HEK293 (cell line): Measurements from ENCODE around the gene SPATA1.
A peak's percentile ranks its signal among the peaks of the same experiment; 100 is the strongest.

Source experiments
- BCL11A ChIP-seq: fragments of 450-650 bp; formaldehyde crosslinking; IDR thresholded peaks from 2 replicates; pipeline ENCODE4 v1.5.1; 2016; ENCODE audit warnings: low read depth, missing biosample characterization, missing genetic modification characterization
- BCL11B ChIP-seq: fragments of 450-650 bp; formaldehyde crosslinking; IDR thresholded peaks from 2 replicates; pipeline ENCODE4 v1.5.1; 2016; ENCODE audit warnings: low read depth, missing biosample characterization, missing genetic modification characterization
- FEZF1 ChIP-seq: fragments of 450-650 bp; formaldehyde crosslinking; IDR thresholded peaks from 2 replicates; pipeline ENCODE4 v1.5.1; 2016; ENCODE audit warnings: missing biosample characterization, missing genetic modification characterization
- GLI2 ChIP-seq: fragments of 450-650 bp; formaldehyde crosslinking; IDR thresholded peaks from 2 replicates; pipeline ENCODE4; 2017; ENCODE audit warnings: missing biosample characterization, missing genetic modification characterization, low read depth, borderline replicate concordance
- GLIS1 ChIP-seq: fragments of 450-650 bp; formaldehyde crosslinking; IDR thresholded peaks from 2 replicates; pipeline ENCODE4 v1.5.1; 2016; ENCODE audit warnings: missing biosample characterization, missing genetic modification characterization
- IKZF3 ChIP-seq: fragments of 450-650 bp; IDR thresholded peaks from 2 replicates; pipeline ENCODE4 v1.5.0; 2018; ENCODE audit warnings: missing biosample characterization, mild to moderate bottlenecking, missing genetic modification characterization, moderate library complexity
- KLF16 ChIP-seq: fragments of 450-650 bp; formaldehyde crosslinking; IDR thresholded peaks from 2 replicates; pipeline ENCODE4 v1.5.1; 2017; ENCODE audit warnings: missing biosample characterization, missing genetic modification characterization
- REPIN1 ChIP-seq: fragments of 450-650 bp; formaldehyde crosslinking; IDR thresholded peaks from 2 replicates; pipeline ENCODE4 v1.5.1; 2017; ENCODE audit warnings: missing biosample characterization, missing genetic modification characterization, low read depth
- ZBTB17 ChIP-seq: fragments of 450-650 bp; formaldehyde crosslinking; IDR thresholded peaks from 2 replicates; pipeline ENCODE4 v1.5.1; 2016; ENCODE audit warnings: missing biosample characterization, missing genetic modification characterization
- ZBTB20 ChIP-seq: fragments of 450-650 bp; formaldehyde crosslinking; IDR thresholded peaks from 2 replicates; pipeline ENCODE4 v1.5.1; 2016; ENCODE audit warnings: missing biosample characterization, missing genetic modification characterization
- ZBTB8A ChIP-seq: fragments of 450-650 bp; formaldehyde crosslinking; IDR thresholded peaks from 2 replicates; pipeline ENCODE4 v1.5.1; 2016; ENCODE audit warnings: missing biosample characterization, missing genetic modification characterization
- ZIC2 ChIP-seq: fragments of 450-650 bp; formaldehyde crosslinking; IDR thresholded peaks from 2 replicates; pipeline ENCODE4 v1.5.1; 2016; ENCODE audit warnings: missing biosample characterization, missing genetic modification characterization
- ZNF132 ChIP-seq: fragments of 450-650 bp; formaldehyde crosslinking; IDR thresholded peaks from 2 replicates; pipeline ENCODE4 v1.5.1; 2017; ENCODE audit warnings: missing biosample characterization, missing genetic modification characterization, borderline replicate concordance
- ZNF133 ChIP-seq: fragments of 450-650 bp; formaldehyde crosslinking; IDR thresholded peaks from 2 replicates; pipeline ENCODE4 v1.5.1; 2016; ENCODE audit warnings: missing biosample characterization, missing genetic modification characterization
- ZNF2 ChIP-seq: fragments of 450-650 bp; formaldehyde crosslinking; IDR thresholded peaks from 2 replicates; pipeline ENCODE4 v1.5.1; 2016; ENCODE audit warnings: missing biosample characterization, missing genetic modification characterization
- ZNF221 ChIP-seq: fragments of 450-650 bp; formaldehyde crosslinking; IDR thresholded peaks from 2 replicates; pipeline ENCODE4 v1.5.1; 2017; ENCODE audit warnings: missing biosample characterization, missing genetic modification characterization, borderline replicate concordance
- ZNF292 ChIP-seq: fragments of 450-650 bp; formaldehyde crosslinking; IDR thresholded peaks from 2 replicates; pipeline ENCODE4 v1.5.1; 2016; ENCODE audit warnings: low read depth, missing biosample characterization, missing genetic modification characterization, borderline replicate concordance
- ZNF302 ChIP-seq: fragments of 450-650 bp; formaldehyde crosslinking; IDR thresholded peaks from 2 replicates; pipeline ENCODE4 v1.5.1; 2016; ENCODE audit warnings: missing biosample characterization, missing genetic modification characterization, low read depth
- ZNF350 ChIP-seq: fragments of 450-650 bp; formaldehyde crosslinking; IDR thresholded peaks from 2 replicates; pipeline ENCODE4 v1.5.0; 2017; ENCODE audit warnings: missing biosample characterization, mild to moderate bottlenecking, missing genetic modification characterization
- ZNF404 ChIP-seq: fragments of 450-650 bp; formaldehyde crosslinking; IDR thresholded peaks from 2 replicates; pipeline ENCODE4 v1.5.1; 2017; ENCODE audit warnings: missing biosample characterization, missing genetic modification characterization
- ZNF416 ChIP-seq: fragments of 450-650 bp; formaldehyde crosslinking; IDR thresholded peaks from 2 replicates; pipeline ENCODE4 v1.5.1; 2016; ENCODE audit warnings: missing biosample characterization, missing genetic modification characterization
- ZNF433 ChIP-seq: fragments of 450-650 bp; formaldehyde crosslinking; IDR thresholded peaks from 2 replicates; pipeline ENCODE4 v1.5.1; 2016; ENCODE audit warnings: missing biosample characterization, missing genetic modification characterization, low read depth
- ZNF514 ChIP-seq: fragments of 450-650 bp; formaldehyde crosslinking; IDR thresholded peaks from 2 replicates; pipeline ENCODE4 v1.5.1; 2016; ENCODE audit warnings: missing biosample characterization, missing genetic modification characterization
- ZNF549 ChIP-seq: fragments of 450-650 bp; IDR thresholded peaks from 2 replicates; pipeline ENCODE4 v1.5.1; 2018; ENCODE audit warnings: missing biosample characterization, missing genetic modification characterization, mild to moderate bottlenecking, inconsistent platforms, moderate library complexity
- ZNF555 ChIP-seq: fragments of 450-650 bp; formaldehyde crosslinking; conservative IDR thresholded peaks from 2 replicates; pipeline ENCODE4 v1.5.1; 2017; ENCODE audit warnings: missing biosample characterization, mild to moderate bottlenecking, missing genetic modification characterization, inconsistent platforms
- ZNF585B ChIP-seq: fragments of 450-650 bp; formaldehyde crosslinking; IDR thresholded peaks from 2 replicates; pipeline ENCODE4 v1.5.1; 2016; ENCODE audit warnings: missing biosample characterization, missing genetic modification characterization
- ZNF621 ChIP-seq: fragments of 450-650 bp; formaldehyde crosslinking; IDR thresholded peaks from 2 replicates; pipeline ENCODE4 v1.5.1; 2017; ENCODE audit warnings: missing biosample characterization, missing genetic modification characterization
- ZNF626 ChIP-seq: fragments of 450-650 bp; sonication (Bioruptor Pico); formaldehyde crosslinking; IDR thresholded peaks from 2 replicates; pipeline ENCODE4 v1.5.1; 2018; ENCODE audit warnings: missing biosample characterization, missing genetic modification characterization, inconsistent platforms
- ZNF664 ChIP-seq: fragments of 450-650 bp; formaldehyde crosslinking; IDR thresholded peaks from 2 replicates; pipeline ENCODE4 v1.5.1; 2016; ENCODE audit warnings: missing biosample characterization, missing genetic modification characterization
- ZNF785 ChIP-seq: fragments of 450-650 bp; formaldehyde crosslinking; IDR thresholded peaks from 2 replicates; pipeline ENCODE4 v1.5.1; 2016; ENCODE audit warnings: missing biosample characterization, missing genetic modification characterization
- ZNF843 ChIP-seq: fragments of 450-650 bp; formaldehyde crosslinking; IDR thresholded peaks from 2 replicates; pipeline ENCODE4 v1.5.1; 2016; ENCODE audit warnings: missing biosample characterization, missing genetic modification characterization
- TF ChIP-seq, protein P1 (sequence below): fragments of 450-650 bp; formaldehyde crosslinking; IDR thresholded peaks from 2 replicates; pipeline ENCODE4 v1.5.1; 2016; ENCODE audit warnings: missing biosample characterization, missing genetic modification characterization
- TF ChIP-seq, protein P2 (sequence below): fragments of 450-650 bp; formaldehyde crosslinking; IDR thresholded peaks from 2 replicates; pipeline ENCODE4 v1.5.1; 2016; ENCODE audit warnings: missing biosample characterization, missing genetic modification characterization
- TF ChIP-seq, protein P3 (sequence below): fragments of 450-650 bp; formaldehyde crosslinking; IDR thresholded peaks from 2 replicates; pipeline ENCODE4 v1.5.0; 2017; ENCODE audit warnings: missing biosample characterization, missing genetic modification characterization, borderline replicate concordance
- TF ChIP-seq, protein P4 (sequence below): fragments of 450-650 bp; formaldehyde crosslinking; IDR thresholded peaks from 2 replicates; pipeline ENCODE4 v1.5.1; 2016; ENCODE audit warnings: missing biosample characterization, missing genetic modification characterization

Gene SPATA1

DNA sequence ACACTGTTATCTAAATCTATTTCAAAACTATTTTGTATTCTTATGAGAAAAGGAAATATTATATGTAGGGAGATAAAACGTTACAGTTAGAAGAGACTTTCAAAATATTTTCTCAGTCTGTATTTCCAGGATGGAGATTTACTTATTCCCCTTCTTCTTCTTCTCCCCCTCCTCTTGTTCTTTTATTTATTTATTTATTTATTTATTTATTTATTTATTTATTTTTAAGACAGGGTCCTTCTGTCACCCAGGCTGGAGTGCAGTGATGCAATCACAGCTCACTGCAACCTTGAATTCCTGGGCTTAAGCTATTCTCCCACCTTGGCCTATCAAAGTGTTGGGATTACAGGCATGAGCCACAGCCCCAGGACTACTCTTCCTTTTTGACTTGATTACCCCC, 30.0 kb upstream of the SPATA1 start (continued):
- TF ChIP-seq, protein P1, sequence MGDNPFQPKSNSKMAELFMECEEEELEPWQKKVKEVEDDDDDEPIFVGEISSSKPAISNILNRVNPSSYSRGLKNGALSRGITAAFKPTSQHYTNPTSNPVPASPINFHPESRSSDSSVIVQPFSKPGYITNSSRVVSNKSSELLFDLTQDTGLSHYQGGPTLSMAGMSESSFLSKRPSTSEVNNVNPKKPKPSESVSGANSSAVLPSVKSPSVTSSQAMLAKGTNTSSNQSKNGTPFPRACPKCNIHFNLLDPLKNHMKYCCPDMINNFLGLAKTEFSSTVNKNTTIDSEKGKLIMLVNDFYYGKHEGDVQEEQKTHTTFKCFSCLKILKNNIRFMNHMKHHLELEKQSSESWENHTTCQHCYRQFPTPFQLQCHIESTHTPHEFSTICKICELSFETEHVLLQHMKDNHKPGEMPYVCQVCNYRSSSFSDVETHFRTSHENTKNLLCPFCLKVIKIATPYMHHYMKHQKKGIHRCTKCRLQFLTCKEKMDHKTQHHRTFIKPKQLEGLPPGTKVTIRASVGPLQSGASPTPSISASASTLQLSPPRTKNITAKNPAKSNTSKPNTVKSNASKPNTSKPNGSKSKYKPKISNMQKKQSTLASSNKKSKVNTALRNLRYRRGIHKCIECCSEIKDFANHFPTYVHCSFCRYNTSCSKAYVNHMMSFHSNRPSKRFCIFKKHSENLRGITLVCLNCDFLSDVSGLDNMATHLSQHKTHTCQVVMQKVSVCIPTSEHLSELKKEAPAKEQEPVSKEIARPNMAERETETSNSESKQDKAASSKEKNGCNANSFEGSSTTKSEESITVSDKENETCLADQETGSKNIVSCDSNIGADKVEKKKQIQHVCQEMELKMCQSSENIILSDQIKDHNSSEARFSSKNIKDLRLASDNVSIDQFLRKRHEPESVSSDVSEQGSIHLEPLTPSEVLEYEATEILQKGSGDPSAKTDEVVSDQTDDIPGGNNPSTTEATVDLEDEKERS (tag by site-specific recombination), result no peak
- peak; percentile 60; the same call in 1 of the 2 replicates for TF ChIP-seq ZNF404 (tag by site-specific recombination)
- no peak for TF ChIP-seq ZNF133 (tag by site-specific recombination)
- TF ChIP-seq ZNF549 (tag by site-specific recombination), result no peak
- TF ChIP-seq ZNF626 (tag by site-specific recombination), result no peak
- TF ChIP-seq ZNF621 (tag by site-specific recombination), result no peak
- no peak for TF ChIP-seq KLF16 (tag by site-specific recombination)
- TF ChIP-seq ZNF843, result no peak
- TF ChIP-seq ZBTB8A (tag by site-specific recombination), result peak; percentile 75
- peak; percentile 56; the same call in 1 of the 2 replicates for TF ChIP-seq ZNF664 (tag by site-specific recombination)
- TF ChIP-seq ZNF416 (tag by site-specific recombination), result no peak
- TF ChIP-seq ZNF302, result 0 out of 2 replicates have a peak, but pooled peaks have one; percentile 37
- peak; percentile 93 for TF ChIP-seq ZNF555
- TF ChIP-seq, protein P2, sequence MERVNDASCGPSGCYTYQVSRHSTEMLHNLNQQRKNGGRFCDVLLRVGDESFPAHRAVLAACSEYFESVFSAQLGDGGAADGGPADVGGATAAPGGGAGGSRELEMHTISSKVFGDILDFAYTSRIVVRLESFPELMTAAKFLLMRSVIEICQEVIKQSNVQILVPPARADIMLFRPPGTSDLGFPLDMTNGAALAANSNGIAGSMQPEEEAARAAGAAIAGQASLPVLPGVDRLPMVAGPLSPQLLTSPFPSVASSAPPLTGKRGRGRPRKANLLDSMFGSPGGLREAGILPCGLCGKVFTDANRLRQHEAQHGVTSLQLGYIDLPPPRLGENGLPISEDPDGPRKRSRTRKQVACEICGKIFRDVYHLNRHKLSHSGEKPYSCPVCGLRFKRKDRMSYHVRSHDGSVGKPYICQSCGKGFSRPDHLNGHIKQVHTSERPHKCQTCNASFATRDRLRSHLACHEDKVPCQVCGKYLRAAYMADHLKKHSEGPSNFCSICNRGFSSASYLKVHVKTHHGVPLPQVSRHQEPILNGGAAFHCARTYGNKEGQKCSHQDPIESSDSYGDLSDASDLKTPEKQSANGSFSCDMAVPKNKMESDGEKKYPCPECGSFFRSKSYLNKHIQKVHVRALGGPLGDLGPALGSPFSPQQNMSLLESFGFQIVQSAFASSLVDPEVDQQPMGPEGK (tag by site-specific recombination), result no peak
- no peak for TF ChIP-seq ZNF2 (tag by site-specific recombination)
- 0 out of 2 replicates have a peak, but pooled peaks have one; percentile 81 for TF ChIP-seq ZNF514 (tag by site-specific recombination)
- no peak for TF ChIP-seq ZNF585B (tag by site-specific recombination)
- no peak for TF ChIP-seq FEZF1 (tag by site-specific recombination)
- 0 out of 2 replicates have a peak, but pooled peaks have one; percentile 32 for TF ChIP-seq ZNF292 (tag by site-specific recombination)
- no peak for TF ChIP-seq ZIC2 (tag by site-specific recombination)
- TF ChIP-seq BCL11A, result no peak
- TF ChIP-seq GLIS1 (tag by site-specific recombination), result no peak
- TF ChIP-seq BCL11B (tag by site-specific recombination), result no peak
- no peak for TF ChIP-seq ZBTB20
- no peak for TF ChIP-seq IKZF3 (tag by site-specific recombination)
- TF ChIP-seq ZNF350 (tag by site-specific recombination), result no peak
- TF ChIP-seq, protein P3, sequence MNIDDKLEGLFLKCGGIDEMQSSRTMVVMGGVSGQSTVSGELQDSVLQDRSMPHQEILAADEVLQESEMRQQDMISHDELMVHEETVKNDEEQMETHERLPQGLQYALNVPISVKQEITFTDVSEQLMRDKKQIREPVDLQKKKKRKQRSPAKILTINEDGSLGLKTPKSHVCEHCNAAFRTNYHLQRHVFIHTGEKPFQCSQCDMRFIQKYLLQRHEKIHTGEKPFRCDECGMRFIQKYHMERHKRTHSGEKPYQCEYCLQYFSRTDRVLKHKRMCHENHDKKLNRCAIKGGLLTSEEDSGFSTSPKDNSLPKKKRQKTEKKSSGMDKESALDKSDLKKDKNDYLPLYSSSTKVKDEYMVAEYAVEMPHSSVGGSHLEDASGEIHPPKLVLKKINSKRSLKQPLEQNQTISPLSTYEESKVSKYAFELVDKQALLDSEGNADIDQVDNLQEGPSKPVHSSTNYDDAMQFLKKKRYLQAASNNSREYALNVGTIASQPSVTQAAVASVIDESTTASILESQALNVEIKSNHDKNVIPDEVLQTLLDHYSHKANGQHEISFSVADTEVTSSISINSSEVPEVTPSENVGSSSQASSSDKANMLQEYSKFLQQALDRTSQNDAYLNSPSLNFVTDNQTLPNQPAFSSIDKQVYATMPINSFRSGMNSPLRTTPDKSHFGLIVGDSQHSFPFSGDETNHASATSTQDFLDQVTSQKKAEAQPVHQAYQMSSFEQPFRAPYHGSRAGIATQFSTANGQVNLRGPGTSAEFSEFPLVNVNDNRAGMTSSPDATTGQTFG (tag by site-specific recombination), result no peak
- TF ChIP-seq ZBTB17 (tag by site-specific recombination), result no peak
- no peak; the same call in 1 of the 2 replicates for TF ChIP-seq GLI2 (tag by site-specific recombination)
- TF ChIP-seq ZNF785 (tag by site-specific recombination), result no peak
- TF ChIP-seq, protein P4, sequence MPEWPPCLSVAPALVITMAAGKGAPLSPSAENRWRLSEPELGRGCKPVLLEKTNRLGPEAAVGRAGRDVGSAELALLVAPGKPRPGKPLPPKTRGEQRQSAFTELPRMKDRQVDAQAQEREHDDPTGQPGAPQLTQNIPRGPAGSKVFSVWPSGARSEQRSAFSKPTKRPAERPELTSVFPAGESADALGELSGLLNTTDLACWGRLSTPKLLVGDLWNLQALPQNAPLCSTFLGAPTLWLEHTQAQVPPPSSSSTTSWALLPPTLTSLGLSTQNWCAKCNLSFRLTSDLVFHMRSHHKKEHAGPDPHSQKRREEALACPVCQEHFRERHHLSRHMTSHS (tag by site-specific recombination), result no peak
- TF ChIP-seq ZNF221 (tag by site-specific recombination), result no peak
- TF ChIP-seq REPIN1 (tag by site-specific recombination), result no peak
- TF ChIP-seq ZNF433 (tag by site-specific recombination), result peak; percentile 79
- no peak for TF ChIP-seq ZNF132 (tag by site-specific recombination)
